Testis (tissue), 3 donors: ENCODE data around the gene PDE6D. TPM values are rescaled to one million over a fixed set of nuclear protein-coding genes. Genes with fewer than 3 reads are reported as not detected.

Experiments used
- DNase-seq: peaks from one replicate; pipeline ENCODE4 v3.0.0-alpha.2; 2019
- H3K27ac ChIP-seq, 2 donors: fragments of 200-600 bp; sonication (generic); one replicate each; pipeline ENCODE4 v1.5.1; 2019
- H3K27me3 ChIP-seq: fragments of 200-600 bp; sonication (generic); one replicate; pipeline ENCODE4 v1.5.1; 2019
- H3K36me3 ChIP-seq: fragments of 200-600 bp; sonication (generic); one replicate; pipeline ENCODE4 v1.5.1; 2017; ENCODE audit warnings: low read depth; ENCODE audit errors: missing control alignments
- H3K4me1 ChIP-seq: fragments of 200-600 bp; sonication (generic); one replicate; pipeline ENCODE4 v1.5.1; 2019
- H3K4me3 ChIP-seq, 2 donors: fragments of 200-600 bp; sonication (generic); one replicate each; pipeline ENCODE4 v1.5.1; 2017 to 2019
- H3K9me3 ChIP-seq: fragments of 200-600 bp; sonication (generic); one replicate; pipeline ENCODE4 v1.5.1; 2017
- CTCF ChIP-seq, 3 experiments: fragments of 450-650 bp in 2 of 3; fragments of 200-600 bp in 1 of 3; sonication (generic) in 1 of 3; IDR thresholded peaks; one replicate each; pipeline ENCODE4 v1.5.1; 2016 to 2019; ENCODE audit warnings: antibody characterized with exemption in 3 of 3, mild to moderate bottlenecking in 2 of 3, moderate library complexity in 1 of 3
- POLR2A ChIP-seq: fragments of 450-650 bp; IDR thresholded peaks from one replicate; pipeline ENCODE4 v1.6.1; 2017; ENCODE audit warnings: antibody characterized with exemption, mild to moderate bottlenecking, moderate library complexity
- WGBS, 2 donors: methylation state at CpG; one replicate each; pipeline ENCODE4 v1.1.5; 2018; 5-methylcytosine and 5-hydroxymethylcytosine counted together
- intact Hi-C: fragments of 100-400 bp; cut with DNase I; formaldehyde crosslinking; loops from one replicate; pipeline ENCODE4 v1.15.1; 2023; ENCODE audit warnings: low total_unique reads
- polyA plus RNA-seq: library from polyadenylated mRNA; stranded (reverse); fragments of 350-450 nt; fragmentation: Illumina TruSeq; extraction: RNeasy Lipid Tissue Mini Kit (QIAGEN cat#74804); gene quantifications from one replicate; pipeline ENCODE4 v1.2.3, GENCODE V29; 2014; ENCODE audit warnings: low read depth, low replicate concordance; ENCODE audit not compliant: insufficient read depth
- total RNA-seq, 2 donors: library from RNA; depleted of rRNA; stranded (reverse); fragments of >200 nt; gene quantifications; one replicate each; pipeline ENCODE4 v1.2.3, GENCODE V29; 2016

PDE6D gene
- total and polyA plus RNA-seq, 3 donors from 2014 or later, result 39.9 to 102 (median 66.5) TPM

- Histone ChIP-seq H3K36me3 (no peaks in the 10 kb centered on the region), H3K27me3 (no peaks in the 10 kb centered on the region), H3K9me3 (no peaks in the 10 kb centered on the region), H3K4me1 (no peaks in the 10 kb centered on the region), H3K4me3 (no peak overlapping the region), H3K27ac (no peak overlapping the region)
- TF ChIP-seq CTCF (IDR thresholded peaks at IDR 0.05) (no peak), POLR2A (no peak)
- DNase-seq, result no peak
- intact Hi-C loops, result no loop called here
- 73 to 79% methylated on average over 4 of the region's 4 CpGs for WGBS, 2 donors
Observed at GRCh38 chr2:231727621-231728020, 53.5 kb downstream of the PDE6D start.

GRCh38 chr2:231726276-231726675 is 54.8 kb downstream of the PDE6D start:
- Histone ChIP-seq H3K4me3 (no peak overlapping the region), H3K9me3 (no peaks in the 10 kb centered on the region), H3K27ac (no peak overlapping the region), H3K36me3 (no peaks in the 10 kb centered on the region), H3K27me3 (no peaks in the 10 kb centered on the region), H3K4me1 (no peaks in the 10 kb centered on the region)
- whole genome bisulfite sequencing, 2 donors, result 90 to 95% methylated on average over 8 of the region's 8 CpGs
- no peak for DNase-seq
- TF ChIP-seq POLR2A (no peak), CTCF (IDR thresholded peaks at IDR 0.05) (no peak)
- intact Hi-C loops, result no loop called here

- H3K36me3 ChIP-seq, result no peaks in the 10 kb centered on the region
- DNase-seq, result no peak
- intact Hi-C loops, result no loop called here
- H3K27me3 ChIP-seq, result no peaks in the 10 kb centered on the region
- no peaks in the 10 kb centered on the region for H3K9me3 ChIP-seq
- 95 to 96% methylated on average over 10 of the region's 10 CpGs for WGBS, 2 donors
- no peaks in the 10 kb centered on the region for H3K4me1 ChIP-seq
- no peak overlapping the region for H3K27ac ChIP-seq
- H3K4me3 ChIP-seq, result no peak overlapping the region
- TF ChIP-seq CTCF (IDR thresholded peaks at IDR 0.05), result no peak
- no peak for TF ChIP-seq POLR2A
Observed at GRCh38 chr2:231725476-231725875, 55.6 kb downstream of the PDE6D start.

GRCh38 chr2:231722721-231723307 is 58.3 kb downstream of the PDE6D start:
- intact Hi-C loops, result no loop called here
- H3K4me3 ChIP-seq, result no peak overlapping the region
- 93% methylated on average over 8 of the region's 8 CpGs for WGBS, 2 donors
- no peaks in the 10 kb centered on the region for H3K9me3 ChIP-seq
- H3K36me3 ChIP-seq, result no peaks in the 10 kb centered on the region
- H3K27me3 ChIP-seq, result no peaks in the 10 kb centered on the region
- no peak for DNase-seq
- no peaks in the 10 kb centered on the region for H3K4me1 ChIP-seq
- no peak overlapping the region for H3K27ac ChIP-seq
- TF ChIP-seq CTCF (IDR thresholded peaks at IDR 0.05) (no peak), POLR2A (no peak)
